H9 (cell line): Measurements from ENCODE around the gene COL3A1. TPM values are rescaled to one million over a fixed set of nuclear protein-coding genes. Genes with fewer than 3 reads are reported as not detected.

Experiments used
- DNase-seq: peaks from one replicate; pipeline ENCODE4 v3.0.0-alpha.2; 2017
- H2AFZ ChIP-seq: one replicate; pipeline ENCODE4 v1.6.1; 2013; ENCODE audit warnings: mild to moderate bottlenecking, low read length, control low read depth, moderate library complexity
- H2AK5ac ChIP-seq: 2 replicates; pipeline ENCODE4 v1.6.1; 2013; ENCODE audit warnings: low read length, control low read depth, mixed read lengths; ENCODE audit not compliant: insufficient read length
- H2BK120ac ChIP-seq: one replicate; pipeline ENCODE4 v1.6.1; 2013; ENCODE audit warnings: low read depth, mild to moderate bottlenecking, low read length, control low read depth, inconsistent platforms; ENCODE audit not compliant: poor library complexity, severe bottlenecking
- H2BK12ac ChIP-seq: 2 replicates; pipeline ENCODE4 v1.6.1; 2013; ENCODE audit warnings: low read length, control low read depth, mixed read lengths, low read depth; ENCODE audit not compliant: insufficient read length
- H2BK15ac ChIP-seq: 2 replicates; pipeline ENCODE4 v1.6.1; 2013; ENCODE audit warnings: low read depth, low read length, control low read depth
- H2BK20ac ChIP-seq: one replicate; pipeline ENCODE4 v1.6.1; 2013; ENCODE audit warnings: low read depth, mild to moderate bottlenecking, low read length, control low read depth, inconsistent platforms; ENCODE audit not compliant: poor library complexity, severe bottlenecking
- H2BK5ac ChIP-seq: 2 replicates; pipeline ENCODE4 v1.6.1; 2013; ENCODE audit warnings: low read length, control low read depth, mixed read lengths; ENCODE audit not compliant: insufficient read length
- H3K14ac ChIP-seq: 2 replicates; pipeline ENCODE4 v1.6.1; 2013; ENCODE audit warnings: low read length, control low read depth; ENCODE audit not compliant: insufficient read depth
- H3K18ac ChIP-seq: 2 replicates; pipeline ENCODE4 v1.6.1; 2013; ENCODE audit warnings: low read depth, mild to moderate bottlenecking, mixed read lengths, low read length, control low read depth; ENCODE audit not compliant: insufficient read length
- H3K23ac ChIP-seq: 2 replicates; pipeline ENCODE4 v1.6.1; 2013; ENCODE audit warnings: low read length, control low read depth, mixed read lengths, low read depth; ENCODE audit not compliant: insufficient read length
- H3K23me2 ChIP-seq: 2 replicates; pipeline ENCODE4 v1.6.1; 2013; ENCODE audit warnings: low read depth, mild to moderate bottlenecking, mixed read lengths, low read length, control low read depth; ENCODE audit not compliant: insufficient read length, poor library complexity, severe bottlenecking
- H3K27ac ChIP-seq: 2 replicates; pipeline ENCODE4 v1.5.1; 2013; ENCODE audit warnings: low read length, control low read depth, mixed read lengths, low read depth; ENCODE audit not compliant: insufficient read length
- H3K27me3 ChIP-seq: 2 replicates; pipeline ENCODE4 v1.6.1; 2013; ENCODE audit warnings: low read length, control low read depth, inconsistent platforms; ENCODE audit not compliant: insufficient read depth
- H3K4ac ChIP-seq: 2 replicates; pipeline ENCODE4 v1.6.1; 2013; ENCODE audit warnings: low read depth, mild to moderate bottlenecking, control low read depth, inconsistent platforms, low read length, moderate library complexity
- H3K4me1 ChIP-seq: 2 replicates; pipeline ENCODE4 v1.6.1; 2013; ENCODE audit warnings: low read length, control low read depth, inconsistent platforms; ENCODE audit not compliant: insufficient read depth
- H3K4me2 ChIP-seq: 2 replicates; pipeline ENCODE4 v1.6.1; 2013; ENCODE audit warnings: low read length, control low read depth, mixed read lengths; ENCODE audit not compliant: insufficient read length, insufficient read depth
- H3K56ac ChIP-seq: 2 replicates; pipeline ENCODE4 v1.6.1; 2013; ENCODE audit warnings: low read depth, mild to moderate bottlenecking, mixed read lengths, low read length, control low read depth; ENCODE audit not compliant: insufficient read length
- H3K79me1 ChIP-seq: 2 replicates; pipeline ENCODE4 v1.6.1; 2013; ENCODE audit warnings: low read depth, mild to moderate bottlenecking, moderate library complexity, low read length, control low read depth, inconsistent platforms; ENCODE audit not compliant: insufficient read depth, poor library complexity, severe bottlenecking
- H3K79me2 ChIP-seq: 2 replicates; pipeline ENCODE4 v1.6.1; 2013; ENCODE audit warnings: low read length, control low read depth, inconsistent platforms; ENCODE audit not compliant: insufficient read depth
- H3K9ac ChIP-seq: 2 replicates; pipeline ENCODE4 v1.6.1; 2013; ENCODE audit warnings: low read length, control low read depth, mixed read lengths; ENCODE audit not compliant: insufficient read length; ENCODE audit errors: extremely low read depth
- H3K9me3 ChIP-seq: one replicate; pipeline ENCODE4 v1.6.1; 2013; ENCODE audit warnings: low read depth, low read length, inconsistent platforms; ENCODE audit not compliant: control insufficient read depth
- H3T11ph ChIP-seq: one replicate; pipeline ENCODE4 v1.6.1; 2013; ENCODE audit warnings: mild to moderate bottlenecking, low read length, control low read depth, inconsistent platforms
- H4K20me1 ChIP-seq: one replicate; pipeline ENCODE4 v1.6.1; 2013; ENCODE audit not compliant: control insufficient read depth, insufficient read length, insufficient read depth
- H4K5ac ChIP-seq: 2 replicates; pipeline ENCODE4 v1.6.1; 2013; ENCODE audit warnings: low read depth, mild to moderate bottlenecking, mixed read lengths, low read length, control low read depth; ENCODE audit not compliant: insufficient read length
- H4K8ac ChIP-seq: replicated peaks from 2 replicates; pipeline ENCODE4 v1.6.1; 2013; ENCODE audit warnings: low read length, control low read depth, mixed read lengths, low read depth; ENCODE audit not compliant: insufficient read length
- H4K91ac ChIP-seq: 2 replicates; pipeline ENCODE4 v1.6.1; 2013; ENCODE audit warnings: low read depth, mild to moderate bottlenecking, moderate library complexity, mixed read lengths, low read length, control low read depth; ENCODE audit not compliant: insufficient read length
- H3K27ac Mint-ChIP-seq, 3 experiments: 2 replicates in 2 of 3; 3 replicates in 1 of 3; pipeline ENCODE4 v1.8.0; 2020 to 2021; ENCODE audit warnings: mixed read lengths in 3 of 3, mild to moderate bottlenecking in 1 of 3, moderate library complexity in 1 of 3
- H3K27me3 Mint-ChIP-seq: 2 replicates; pipeline ENCODE4 v1.8.0; 2021; ENCODE audit warnings: low read depth, mild to moderate bottlenecking, moderate library complexity, mixed read lengths
- H3K36me3 Mint-ChIP-seq, 3 experiments: 2 replicates in 2 of 3; 3 replicates in 1 of 3; pipeline ENCODE4 v1.8.0; 2020 to 2021; ENCODE audit warnings: low read depth in 3 of 3, mixed read lengths in 3 of 3; ENCODE audit not compliant: insufficient read depth in 1 of 3
- H3K4me1 Mint-ChIP-seq, 2 experiments: 2 replicates each; pipeline ENCODE4 v1.8.0; 2020; ENCODE audit warnings: mixed read lengths in 2 of 2
- H3K4me3 Mint-ChIP-seq, 2 experiments: 2 replicates in 1 of 2; 3 replicates in 1 of 2; pipeline ENCODE4 v1.8.0; 2020 to 2021; ENCODE audit warnings: mild to moderate bottlenecking in 2 of 2, mixed read lengths in 2 of 2, moderate library complexity in 1 of 2
- H3K9me3 Mint-ChIP-seq, 2 experiments: 2 replicates in 1 of 2; 3 replicates in 1 of 2; pipeline ENCODE4 v1.8.0; 2020; ENCODE audit warnings: mild to moderate bottlenecking in 2 of 2, mixed read lengths in 2 of 2, moderate library complexity in 1 of 2
- CTCF ChIP-seq: fragments of 200-600 bp; sonication (generic); conservative IDR thresholded peaks from 3 replicates; pipeline ENCODE4 v1.8.0; 2021; ENCODE audit warnings: antibody characterized with exemption, mild to moderate bottlenecking
- WGBS: extraction: QIAGEN DNeasy Blood & Tissue Kit; methylation state at CpG from one replicate; pipeline ENCODE4 v1.1.7; 2013; ENCODE audit warnings: missing lambda C conversion rate, low lambda C conversion rate, mixed read lengths; ENCODE audit not compliant: insufficient read length; ENCODE audit errors: extremely low coverage; 5-methylcytosine and 5-hydroxymethylcytosine counted together
- total RNA-seq: library from RNA; stranded (reverse); gene quantifications from 2 replicates; pipeline ENCODE4 v1.2.1, GENCODE V29; 2021

COL3A1 gene
- total RNA-seq, 1 experiment from 2014 or later: not detected

GRCh38 chr2:188944442-188944841 lies 29.7 kb upstream of the COL3A1 start:
- no peak for DNase-seq
- WGBS: no CpG with 5 or more reads among the region's 21 CpGs
- no peak overlapping the region for H3K4me3 Mint-ChIP-seq

More at GRCh38 chr2:188944442-188944841, 29.7 kb upstream of the COL3A1 start:
- Histone ChIP-seq H3T11ph (no peak overlapping the region), H2BK5ac (no peak overlapping the region), H4K20me1 (no peaks in the 10 kb centered on the region), H3K4me1 (no peaks in the 10 kb centered on the region), H3K4me2 (no peak overlapping the region), H3K56ac (no peak overlapping the region), H3K23me2 (no peaks in the 10 kb centered on the region), H4K91ac (no peak overlapping the region), H3K18ac (no peak overlapping the region), H4K5ac (no peak overlapping the region), H2AFZ (no peak overlapping the region), H4K8ac (no peak overlapping the region), H3K9me3 (no peaks in the 10 kb centered on the region), H2BK15ac (no peak overlapping the region), H3K4ac (no peak overlapping the region), H3K9ac (no peak overlapping the region), H3K27me3 (no peaks in the 10 kb centered on the region), H3K79me2 (no peaks in the 10 kb centered on the region), H3K27ac (no peak overlapping the region), H3K23ac (no peak overlapping the region), H3K79me1 (no peaks in the 10 kb centered on the region), H2BK12ac (no peak overlapping the region), H3K14ac (no peak overlapping the region), H2AK5ac (no peak overlapping the region), H2BK20ac (no peak overlapping the region), H2BK120ac (no peak overlapping the region)
- H3K9me3 Mint-ChIP-seq: peaks cover 8 to 10% of the 10 kb centered on the region in 2 experiments
- no peaks in the 10 kb centered on the region; the same call in 1 of the 2 replicates for H3K27me3 Mint-ChIP-seq
- H3K27ac Mint-ChIP-seq: no peak overlapping the region
- H3K4me1 Mint-ChIP-seq: no peaks in the 10 kb centered on the region
- H3K36me3 Mint-ChIP-seq: peaks cover 2 to 6% (median 6%) of the 10 kb centered on the region in 3 experiments; a peak in 5 of 7 replicates
- TF ChIP-seq CTCF: no peak
